Measurements from ENCODE around the gene SEC24B.
A peak's percentile ranks its signal among the peaks of the same experiment; 100 is the strongest.
"Not testable (repeated sequence)": the region's sequence is repeated elsewhere in the genome, so short reads cannot be mapped to it uniquely, and the experiment has no call there.

The SEC24B gene

DNA sequence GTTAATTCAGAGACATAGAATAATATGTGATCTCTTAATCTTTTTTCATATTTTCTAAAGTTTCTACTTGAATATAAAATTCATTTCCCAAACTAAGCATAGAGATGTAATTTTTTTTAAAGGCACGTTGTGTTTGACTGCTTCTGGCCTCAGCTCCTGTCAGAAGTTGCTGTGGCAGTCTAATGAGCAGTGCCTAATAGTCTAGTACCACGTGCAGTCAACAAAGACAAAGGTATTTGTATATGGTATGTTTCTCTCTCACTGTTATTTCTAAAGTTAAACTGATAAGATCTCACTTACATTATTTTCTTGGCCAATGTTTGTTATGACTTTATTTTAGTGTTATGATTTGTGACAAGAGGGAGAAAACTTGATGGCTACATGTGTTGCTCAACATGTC, 77.8 kb downstream of the SEC24B start:
- no peak for DNase-seq

GRCh38 chr4:109513368-109513767, 79.8 kb downstream of the SEC24B start:
- not testable (repeated sequence) for DNase-seq

DNA sequence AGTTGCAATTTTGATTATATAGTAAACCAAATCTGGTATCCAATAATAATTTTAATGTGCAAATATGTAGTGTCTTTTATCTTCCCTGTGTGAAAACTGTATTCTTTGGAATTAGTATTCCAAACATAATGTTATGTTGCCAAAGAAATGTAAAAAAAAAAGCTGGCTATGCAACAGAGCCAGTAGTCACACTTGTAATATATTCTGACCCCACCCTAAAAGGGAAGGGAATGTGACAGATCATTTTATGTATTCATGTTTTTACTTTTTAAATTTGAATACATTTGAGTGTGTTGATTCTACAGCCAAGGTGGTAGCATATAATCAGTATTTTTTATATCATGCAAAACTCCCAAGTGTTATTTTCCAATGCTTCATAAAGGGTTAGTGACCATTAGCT, 98.6 kb downstream of the SEC24B start:
- no peak for DNase-seq

DNA sequence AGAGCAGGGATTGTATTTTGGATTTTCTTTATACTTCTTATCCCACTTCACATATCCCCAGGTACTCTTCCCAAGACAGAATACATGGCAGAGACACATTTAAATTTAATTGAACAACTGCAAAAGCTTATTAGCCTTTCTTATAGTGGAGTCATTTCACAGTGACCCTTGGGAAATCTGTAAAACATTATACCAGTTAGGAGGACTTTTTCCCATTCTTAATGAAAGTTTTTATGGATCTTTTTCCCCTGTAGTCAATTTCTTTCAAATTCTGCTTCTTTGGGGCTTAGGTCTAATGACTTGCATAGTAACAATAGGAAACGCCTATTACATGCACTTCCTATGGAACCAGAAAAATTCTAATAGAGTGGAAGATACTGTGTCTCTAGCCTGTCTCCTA, 111.8 kb downstream of the SEC24B start:
- no peak for DNase-seq

GRCh38 chr4:109547394-109547793, 113.8 kb downstream of the SEC24B start:
- DNase-seq = no peak

- no peak for DNase-seq
These were observed 115.0 kb downstream of the SEC24B start for GRCh38 chr4:109548655-109549054.

DNA sequence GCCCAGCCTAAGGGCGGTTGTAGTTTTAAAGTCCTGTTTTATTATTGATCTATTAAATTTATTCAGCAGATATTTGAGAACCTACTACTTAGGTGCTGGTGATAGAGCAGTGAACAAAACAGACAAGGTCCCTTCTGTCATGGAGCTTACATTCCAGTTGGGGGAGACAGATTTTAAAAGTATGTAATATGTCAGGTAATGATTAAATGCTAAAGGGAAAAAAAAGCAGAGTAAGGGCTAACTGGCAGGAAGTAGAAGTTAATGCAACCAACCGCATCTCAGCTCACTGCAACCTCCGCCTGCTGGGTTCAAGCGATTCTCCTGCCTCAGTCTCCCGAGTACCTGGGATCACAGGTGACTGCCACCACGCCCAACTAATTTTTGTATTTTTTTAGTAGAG, 118.6 kb downstream of the SEC24B start:
- DNase-seq = no peak

- no peak for DNase-seq
These were observed 119.5 kb downstream of the SEC24B start for GRCh38 chr4:109553130-109553529.

DNA sequence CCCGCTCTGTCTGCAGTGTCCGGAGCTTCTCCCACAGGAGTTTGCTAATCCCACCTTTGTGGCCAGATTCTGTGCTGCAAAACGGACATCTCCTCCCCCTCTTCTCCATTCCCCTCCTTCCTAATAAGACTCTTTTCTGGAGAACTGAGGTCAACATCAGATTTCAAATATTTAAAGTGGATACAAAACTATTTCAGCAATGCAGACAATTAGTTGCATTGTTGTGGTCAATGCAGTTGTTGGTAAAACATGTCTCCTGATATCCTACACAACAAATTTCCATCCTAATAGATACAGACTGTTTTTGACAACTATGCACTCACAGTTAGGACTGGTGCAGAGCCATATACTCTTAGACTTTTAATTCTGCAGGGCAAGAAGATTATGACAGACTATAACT, 121.4 kb downstream of the SEC24B start:
- no peak for DNase-seq

DNA sequence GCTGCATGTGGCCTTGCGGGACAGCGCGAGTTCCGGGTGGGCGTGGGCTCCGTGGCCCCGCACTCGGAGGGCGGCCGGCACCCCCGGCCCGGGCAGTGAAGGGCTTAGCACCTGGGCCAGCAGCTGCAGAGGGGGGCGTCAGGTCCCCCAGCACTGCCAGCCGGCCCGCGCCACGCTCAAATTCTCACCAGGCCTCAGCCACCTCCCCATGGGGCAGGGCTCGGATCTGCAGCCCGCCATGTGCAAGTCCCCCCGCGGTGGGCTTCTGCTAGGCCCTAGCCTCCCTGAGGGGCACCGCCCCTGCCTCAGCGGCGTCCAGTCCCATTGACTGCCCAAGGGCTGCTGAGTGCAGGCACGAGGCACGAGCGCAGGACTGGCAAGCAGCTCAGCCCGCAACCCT, 123.8 kb downstream of the SEC24B start:
- DNase-seq = no peak

DNA sequence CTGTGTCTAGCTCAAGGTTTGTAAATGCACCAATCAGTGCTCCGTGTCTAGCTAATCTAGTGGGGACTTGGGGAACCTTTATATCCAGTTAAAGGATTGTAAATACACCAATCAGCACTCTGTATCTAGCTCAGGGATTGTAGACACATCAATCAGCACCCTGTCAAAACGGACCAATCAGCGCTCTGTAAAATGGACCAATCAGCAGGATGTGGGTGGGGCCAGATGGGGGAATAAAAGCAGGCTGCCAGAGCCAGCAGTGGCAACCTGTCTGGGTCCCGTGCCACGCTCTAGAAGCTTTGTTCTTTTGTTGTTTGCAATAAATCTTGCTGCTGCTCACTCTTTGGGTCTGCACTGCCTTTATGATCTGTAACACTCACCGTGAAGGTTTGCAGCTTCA, 124.5 kb downstream of the SEC24B start:
- not testable (repeated sequence) for DNase-seq

DNA sequence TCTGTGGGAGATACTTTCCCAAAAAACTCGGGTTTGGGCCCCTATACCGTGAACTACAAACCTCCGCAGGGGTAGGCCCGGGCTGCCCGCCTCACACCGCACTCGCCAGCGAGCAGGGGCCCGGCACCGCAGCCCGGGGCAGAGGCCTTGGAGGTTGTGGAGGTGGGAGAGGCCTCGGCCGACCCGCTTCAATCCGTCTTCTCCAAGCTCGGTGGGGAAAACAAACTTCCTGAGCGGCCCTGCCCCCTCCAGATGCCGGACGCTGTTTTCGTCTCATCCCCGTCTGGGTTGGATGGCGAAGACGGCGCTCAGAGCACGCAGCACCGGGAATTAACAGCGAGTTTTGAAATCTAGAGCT, 126.0 kb downstream of the SEC24B start:
- DNase-seq = peak; percentile 40

- peak; percentile 84 for DNase-seq
These were observed 126.5 kb downstream of the SEC24B start, which contains the start of gene MCUB for GRCh38 chr4:109559983-109560686. MCUB (plus strand) TSS chr4:109560246; CDS start chr4:109560338, 92 bp downstream.

- peak; percentile 9 for DNase-seq
These were observed 127.3 kb downstream of the SEC24B start for GRCh38 chr4:109560687-109561461.

DNA sequence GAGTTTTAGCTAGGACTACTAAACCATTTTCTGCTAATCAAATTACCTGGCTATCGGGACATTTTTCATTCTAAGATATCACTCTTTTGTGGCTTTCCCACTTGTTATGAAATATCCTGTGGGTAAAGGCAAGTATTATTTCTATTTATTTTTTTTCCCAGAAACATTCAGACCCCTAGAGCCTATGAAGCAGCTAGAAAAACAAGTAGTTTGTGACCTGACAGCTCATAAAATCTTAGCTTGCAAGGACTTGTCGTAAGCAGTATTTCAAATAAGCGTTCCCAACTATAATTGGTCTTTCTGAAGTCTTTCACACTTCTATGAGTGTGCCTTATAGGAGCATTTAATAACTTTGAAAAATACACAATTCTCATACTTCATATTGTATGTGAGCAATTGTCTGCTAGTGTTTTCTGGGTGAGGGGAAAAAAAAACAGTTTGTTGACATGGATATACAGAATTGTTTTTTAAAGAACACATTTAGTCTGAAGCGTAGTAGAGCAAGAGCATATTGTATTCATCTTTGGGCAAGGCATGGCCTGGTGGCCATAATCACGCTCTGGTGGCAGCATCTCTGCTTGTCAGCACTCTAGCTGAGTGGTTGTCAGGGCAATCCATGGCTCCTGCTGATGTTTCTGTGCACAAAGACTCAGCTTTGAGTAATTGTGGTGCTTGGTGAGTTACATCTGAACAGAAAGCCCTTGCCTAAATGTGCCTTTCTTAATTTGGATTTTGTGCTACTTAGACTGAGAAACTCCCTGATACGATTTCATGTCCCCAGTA, 129.0 kb downstream of the SEC24B start:
- DNase-seq = peak; percentile 31

DNA sequence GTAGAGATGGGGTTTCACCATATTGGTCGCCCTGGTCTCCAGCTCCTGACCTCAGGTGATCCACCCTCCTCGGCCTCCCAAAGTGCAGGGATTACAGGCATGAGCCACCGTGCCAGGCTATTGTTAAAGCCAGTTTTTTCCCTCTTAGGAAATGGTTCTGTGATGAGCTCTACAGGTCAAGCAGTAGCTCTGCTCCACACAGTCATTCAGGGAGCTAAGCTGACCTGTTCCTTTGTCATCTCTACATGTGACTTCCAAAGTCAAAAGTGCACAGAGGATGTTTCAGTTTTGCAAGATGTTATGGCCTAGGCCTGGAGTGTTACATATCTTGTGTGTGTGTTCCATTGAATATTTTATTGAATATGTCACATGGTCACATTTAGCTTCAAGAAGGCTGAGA, 137.9 kb downstream of the SEC24B start:
- DNase-seq = no peak

- no peak for DNase-seq
These were observed 138.5 kb downstream of the SEC24B start for GRCh38 chr4:109572154-109572553.

- no peak for DNase-seq
These were observed 140.8 kb downstream of the SEC24B start for GRCh38 chr4:109574443-109574850.

- no peak for DNase-seq
These were observed 141.6 kb downstream of the SEC24B start for GRCh38 chr4:109574931-109575804.

DNA sequence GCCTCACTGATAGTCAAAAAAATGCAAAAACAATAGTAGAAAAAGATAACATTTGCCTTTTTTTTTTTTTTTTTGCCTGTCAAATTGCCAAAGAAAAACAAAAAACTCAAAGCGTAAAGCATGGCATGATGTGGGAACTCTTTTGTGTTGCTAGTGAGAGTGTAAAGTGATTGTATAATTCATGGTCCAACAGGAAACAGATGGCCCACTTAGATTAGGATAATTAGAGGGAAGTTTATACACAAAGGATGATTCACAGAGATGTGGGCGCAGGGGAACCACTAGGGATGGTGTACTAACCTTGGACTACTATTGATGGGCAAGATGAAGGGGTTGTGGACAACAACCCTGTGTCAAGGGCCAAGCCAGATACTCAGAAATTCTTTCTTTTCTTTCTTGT, 142.8 kb downstream of the SEC24B start:
- peak; percentile 7 for DNase-seq

DNA sequence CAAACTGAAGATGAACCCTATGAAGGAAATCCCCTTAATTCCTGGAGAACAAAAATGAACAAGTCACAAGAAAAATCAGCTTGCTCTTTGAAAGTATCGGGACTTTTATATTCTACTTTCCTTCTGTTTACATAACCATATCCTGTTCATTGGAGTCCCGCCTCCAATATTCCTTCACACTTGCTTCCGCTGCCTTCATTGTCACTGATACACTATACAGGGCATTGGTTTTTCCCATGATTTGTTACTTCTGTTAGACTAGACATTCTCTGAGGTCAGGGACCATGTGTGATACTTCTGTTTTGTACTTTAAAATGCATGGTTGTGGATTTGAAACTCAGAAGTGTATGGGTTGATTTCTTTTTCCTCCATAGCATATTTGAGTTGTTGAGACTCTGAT, 145.2 kb downstream of the SEC24B start:
- DNase-seq = no peak

DNA sequence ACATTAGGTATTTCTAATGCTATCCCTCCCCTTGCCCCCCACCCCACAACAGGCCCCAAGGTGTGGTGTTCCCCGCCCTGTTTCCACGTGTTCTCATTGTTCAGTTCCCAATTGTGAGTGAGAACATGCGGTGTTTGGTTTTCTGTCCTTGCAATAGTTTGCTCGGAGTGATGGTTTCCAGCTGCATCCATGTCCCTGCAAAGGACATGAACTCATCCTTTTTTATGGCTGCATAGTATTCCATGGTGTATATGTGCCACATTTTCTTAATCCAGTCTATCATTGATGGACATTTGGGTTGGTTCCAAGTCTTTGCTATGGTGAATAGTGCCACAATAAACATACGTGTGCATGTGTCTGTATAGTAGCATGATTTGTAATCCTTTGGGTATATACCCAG, 146.4 kb downstream of the SEC24B start:
- not testable (repeated sequence) for DNase-seq

GRCh38 chr4:109588176-109588575, 154.6 kb downstream of the SEC24B start:
- DNase-seq = no peak
